ENCODE measurements around the gene GLTPD2.

GLTPD2 gene

GRCh38 chr17:4833941-4834680 lies 45.3 kb downstream of the GLTPD2 start:
- Mint-ChIP-seq H3K4me3 (peak overlapping the region; percentile 84 to 89), H3K27ac (peak overlapping the region; percentile 52), H3K4me1 (peaks cover 26 to 33% of the 10 kb centered on the region in 2 donors), H3K27me3 (no peaks in the 10 kb centered on the region), H3K9me3 (no peaks in the 10 kb centered on the region), H3K36me3 (peaks cover 7 to 10% of the 10 kb centered on the region in 2 donors)
- DNase-seq (no peak), ATAC-seq (replicated peaks) (no peak)

GRCh38 chr17:4834681-4835020 lies 45.9 kb downstream of the GLTPD2 start:
- peaks cover 12 to 14% of the 10 kb centered on the region in 2 donors for H3K36me3 Mint-ChIP-seq
- peak overlapping the region; percentile 84 to 89 for H3K4me3 Mint-ChIP-seq
- no peaks in the 10 kb centered on the region for H3K27me3 Mint-ChIP-seq
- no peak for DNase-seq
- H3K9me3 Mint-ChIP-seq = no peaks in the 10 kb centered on the region
- H3K4me1 Mint-ChIP-seq = peaks cover 30 to 39% of the 10 kb centered on the region in 2 donors
- ATAC-seq (replicated peaks) = no peak
- H3K27ac Mint-ChIP-seq = peak overlapping the region; percentile 10

DNA sequence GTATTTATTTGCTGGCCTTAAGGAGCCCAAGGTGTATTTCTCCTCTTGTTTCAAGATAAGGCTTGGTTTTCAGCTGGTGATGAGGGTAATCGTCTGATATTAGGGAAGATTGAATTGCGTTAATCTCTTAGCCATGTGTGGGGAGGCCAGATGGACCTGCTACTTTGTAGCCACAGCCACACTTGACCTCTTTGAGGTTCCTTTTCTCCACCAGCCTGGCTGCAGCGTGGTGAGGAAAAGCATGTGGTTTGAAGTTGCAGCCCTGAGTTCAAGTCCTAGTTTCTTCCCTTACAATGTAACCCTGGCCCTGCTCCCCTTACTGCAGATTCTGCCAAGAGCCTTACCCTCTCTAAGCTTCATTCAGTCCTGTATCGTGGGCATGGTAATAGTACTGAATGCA lies 47.5 kb downstream of the GLTPD2 start:
- H3K27me3 Mint-ChIP-seq = no peaks in the 10 kb centered on the region
- H3K36me3 Mint-ChIP-seq = peaks cover 21 to 22% of the 10 kb centered on the region in 2 donors
- H3K9me3 Mint-ChIP-seq = no peaks in the 10 kb centered on the region
- DNase-seq = no peak
- H3K4me3 Mint-ChIP-seq = peak overlapping the region; percentile 58 to 63
- H3K27ac Mint-ChIP-seq = no peak overlapping the region
- ATAC-seq (replicated peaks) = no peak
- peaks cover 44 to 54% of the 10 kb centered on the region in 2 donors for H3K4me1 Mint-ChIP-seq

GRCh38 chr17:4837471-4838308 lies 48.9 kb downstream of the GLTPD2 start:
- DNase-seq (no peak), ATAC-seq (replicated peaks) (no peak)
- Mint-ChIP-seq H3K4me1 (peaks cover 47 to 62% of the 10 kb centered on the region in 2 donors), H3K27me3 (no peaks in the 10 kb centered on the region), H3K27ac (no peak overlapping the region), H3K9me3 (no peaks in the 10 kb centered on the region), H3K4me3 (no peak overlapping the region), H3K36me3 (peaks cover 21 to 22% of the 10 kb centered on the region in 2 donors)

GRCh38 chr17:4838309-4838785 lies 49.6 kb downstream of the GLTPD2 start:
- Mint-ChIP-seq H3K9me3 (no peaks in the 10 kb centered on the region), H3K4me1 (peaks cover 51 to 68% of the 10 kb centered on the region in 2 donors), H3K27ac (no peak overlapping the region)

DNA sequence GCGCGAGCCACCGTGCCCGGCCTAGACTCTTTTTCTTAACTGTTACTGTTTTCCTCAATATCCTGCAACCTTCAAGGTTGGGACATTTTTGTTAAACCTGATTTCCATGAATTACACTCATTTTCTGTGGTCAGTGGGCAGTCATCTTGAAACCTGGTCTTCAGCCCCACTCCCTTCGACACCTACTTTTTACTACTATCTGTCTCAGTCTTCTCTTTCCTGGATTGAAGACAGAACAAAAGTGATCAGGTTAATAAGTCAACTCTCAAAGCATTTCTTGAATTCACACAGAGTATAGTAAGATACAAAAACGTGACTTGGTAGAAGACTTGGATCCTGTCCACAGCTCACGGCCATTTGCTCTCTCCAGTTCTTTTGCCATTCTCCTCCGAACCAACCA lies 50.5 kb downstream of the GLTPD2 start:
- ATAC-seq (replicated peaks) = no peak
- no peak overlapping the region for H3K4me3 Mint-ChIP-seq

More at GRCh38 chr17:4838309-4838785, 49.6 kb downstream of the GLTPD2 start:
- no peak for ATAC-seq (replicated peaks)
- Mint-ChIP-seq H3K4me3 (no peak overlapping the region), H3K36me3 (peaks cover 21 to 22% of the 10 kb centered on the region in 2 donors), H3K27me3 (no peaks in the 10 kb centered on the region)
- no peak for DNase-seq

More for the DNA sequence above, 50.5 kb downstream of the GLTPD2 start:
- Mint-ChIP-seq H3K27me3 (no peaks in the 10 kb centered on the region), H3K36me3 (peaks cover 20 to 22% of the 10 kb centered on the region in 2 donors), H3K9me3 (no peaks in the 10 kb centered on the region), H3K4me1 (peaks cover 49 to 62% of the 10 kb centered on the region in 2 donors), H3K27ac (peak overlapping the region; percentile 11)
- DNase-seq = no peak

Data from stimulated activated naive B cell treated with anti-CD40 and anti-IgM and Interleukin-4, amounts not matched to agents 10 μg/mL and 1 μg/mL and 100 μg/mL, for 72 hours (primary cell).